Measurements from ENCODE around the gene ZNF593OS. TPM values are rescaled to one million over a fixed set of nuclear protein-coding genes. Genes with fewer than 3 reads are reported as not detected.

ZNF593OS gene
- total and polyA plus RNA-seq, 2 of the 8 experiments (the other 6 are each of a cell fraction or from before 2014, with no cell fraction given), result not detected

DNA sequence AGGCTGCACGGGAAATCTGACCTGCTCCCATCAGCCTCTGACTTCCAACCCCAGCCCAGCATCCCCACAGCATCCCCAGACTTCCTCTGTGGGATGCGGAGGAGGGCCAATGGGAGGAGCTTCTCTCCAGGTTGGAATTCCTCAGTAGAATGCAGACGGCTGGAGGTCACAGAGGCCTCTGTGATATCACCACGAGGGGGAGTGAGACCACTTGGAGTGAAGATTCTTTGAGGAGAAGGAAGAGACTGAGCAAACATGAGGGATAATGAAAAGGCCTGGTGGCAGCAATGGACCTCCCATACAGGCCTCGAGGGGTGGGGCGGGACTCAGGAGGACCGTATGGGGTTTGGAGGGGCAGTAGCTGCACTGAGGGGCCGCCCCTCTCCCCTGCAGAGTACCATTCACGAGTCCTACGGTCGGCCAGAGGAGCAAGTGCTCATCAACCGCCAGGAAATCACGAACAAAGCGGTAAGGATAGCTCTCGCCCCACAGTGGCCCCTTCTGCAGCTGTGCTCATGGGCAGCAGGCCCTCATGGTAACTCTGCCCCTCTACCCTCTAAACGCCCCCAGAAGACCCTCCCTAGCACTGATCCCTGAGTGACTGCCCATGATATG lies 18.8 kb upstream of the ZNF593OS start, which contains the start of gene CATSPER4:
TSS of gene CATSPER4 (plus strand) at position 230 of the 615 bp plus-strand sequence. CDS start at position 256, 26 bp downstream.
- H4K5ac ChIP-seq (ENCODE audit: insufficient read length, low read depth, low read length), result no peak within 1 kb of the TSS
- no peak within 1 kb of the TSS for H3K56ac ChIP-seq (replicated peaks; ENCODE audit: insufficient read length, low read depth, low read length)
- H2AFZ ChIP-seq (ENCODE audit: low read length), result peak within 1 kb of the TSS; percentile 18; the same call in 1 of the 2 replicates
- H2BK12ac ChIP-seq (ENCODE audit: low read depth, low read length), result peak within 1 kb of the TSS; percentile 32; the same call in 1 of the 2 replicates
- no peak within 1 kb of the TSS for H2BK20ac ChIP-seq (ENCODE audit: low read length)
- H3K79me2 ChIP-seq (ENCODE audit: control insufficient read depth in 1 of 2, insufficient read depth in 2 of 2, low read length in 2 of 2), result no peaks in the 10 kb centered on the region
- peaks cover 0 to 7% (median 2%) of the 10 kb centered on the region in 4 experiments; a peak in 3 of 7 replicates for H3K4me1 ChIP-seq (replicated peaks in 1 of 4; ENCODE audit: control insufficient read depth in 3 of 4, insufficient read depth in 4 of 4, low read length in 3 of 4)
- H3K27me3 ChIP-seq (replicated peaks in 1 of 4; ENCODE audit: control insufficient read depth in 3 of 4, extremely low read depth in 1 of 4, insufficient read depth in 3 of 4, low read length in 3 of 4), result no peaks in the 10 kb centered on the region
- no peaks in the 10 kb centered on the region for H4K20me1 ChIP-seq (replicated peaks in 1 of 2; ENCODE audit: control insufficient read depth in 1 of 2, insufficient read depth in 2 of 2, low read length in 2 of 2)
- DNase-seq (ENCODE audit: low read depth in 1 of 2, low spot score in 2 of 2) (peak; percentile 49 to 77), FAIRE-seq (peak; percentile 97)
- H3K27ac ChIP-seq (ENCODE audit: low read depth, low read length), result no peak within 1 kb of the TSS
- peak within 1 kb of the TSS in 1 of 2 experiments; percentile 29; a peak in 3 of 4 replicates for H3K4me2 ChIP-seq (ENCODE audit: insufficient read depth in 1 of 2, low read depth in 2 of 2, low read length in 2 of 2)
- H4K91ac ChIP-seq (replicated peaks; ENCODE audit: insufficient read length, low read length), result peak within 1 kb of the TSS; percentile 67
- H2BK5ac ChIP-seq (ENCODE audit: low read depth, low read length), result 0 out of 2 replicates have a peak within 1 kb of the TSS, but pooled peaks have one; percentile 18
- H3K79me1 ChIP-seq (ENCODE audit: low read depth, low read length), result no peaks in the 10 kb centered on the region
- no peak within 1 kb of the TSS for H2BK120ac ChIP-seq (replicated peaks; ENCODE audit: low read depth, low read length)
- H2AK5ac ChIP-seq (ENCODE audit: low read depth, low read length), result no peak within 1 kb of the TSS
- peak within 1 kb of the TSS in 1 of 4 experiments; percentile 23; a peak in 1 of 8 replicates for H3K4me3 ChIP-seq (ENCODE audit: extremely low read depth in 1 of 4, insufficient read depth in 2 of 4, low read depth in 3 of 4, low read length in 4 of 4)
- 27% methylated on average over 16 of the region's 16 CpGs; no CpG with 5 or more reads in 1 of the 2 experiments for WGBS, 2 experiments (ENCODE audit: extremely low coverage in 1 of 2, insufficient coverage in 1 of 2, insufficient read length in 1 of 2, insufficient replicate concordance in 2 of 2, low coverage in 1 of 2, low lambda C conversion rate in 2 of 2, missing lambda C conversion rate in 1 of 2)
- CTCF ChIA-PET (ENCODE audit: partially characterized antibody), result interaction anchor here (0.6 to 12.6 kb wide), 41 partner anchors 9 to 207 kb away, joined by 3 to 159 read pairs (median 5); partner anchors contain the start of genes C1orf232, CD52, CEP85 and CNKSR1
- H3K14ac ChIP-seq (ENCODE audit: insufficient read length), result no peak within 1 kb of the TSS
- H4K8ac ChIP-seq (ENCODE audit: extremely low read depth, insufficient read depth, low read length), result peak within 1 kb of the TSS; percentile 81
- no peak within 1 kb of the TSS for H2BK15ac ChIP-seq (ENCODE audit: low read length)
- 0 out of 2 replicates have a peak within 1 kb of the TSS, but pooled peaks have one; percentile 9 for H3K18ac ChIP-seq (ENCODE audit: extremely low read depth, low read length)
- H3K9me3 ChIP-seq (ENCODE audit: insufficient read depth in 2 of 2, low read depth in 1 of 2, low read length in 1 of 2), result no peaks in the 10 kb centered on the region
- no peak within 1 kb of the TSS for H3K23ac ChIP-seq (ENCODE audit: insufficient read length)
- H3K23me2 ChIP-seq (ENCODE audit: low read depth, low read length), result no peaks in the 10 kb centered on the region; the same call in 1 of the 2 replicates
- H3K4ac ChIP-seq (replicated peaks; ENCODE audit: insufficient read length, low read depth, low read length), result no peak within 1 kb of the TSS
- POLR2A ChIA-PET (ENCODE audit: partially characterized antibody), result interaction anchor here (0.6 to 3.2 kb wide), 13 partner anchors 8 to 218 kb away, joined by 3 to 22 read pairs (median 4); partner anchors contain the start of genes CEP85, CNKSR1, SH3BGRL3 and ZNF593
- no peak within 1 kb of the TSS for H3K9ac ChIP-seq (replicated peaks in 1 of 4; ENCODE audit: extremely low read depth in 1 of 4, low read depth in 3 of 4, low read length in 3 of 4)
- H3K36me3 ChIP-seq (ENCODE audit: control insufficient read depth in 2 of 4, insufficient read depth in 4 of 4, low read length in 3 of 4), result peaks cover 0 to 10% (median 0%) of the 10 kb centered on the region in 4 experiments; a peak in 2 of 8 replicates
- TF ChIP-seq TEAD4 (IDR thresholded peaks at IDR 0.05; ENCODE audit: low read depth, low read length), result peak; percentile 80
- no peak for TF ChIP-seq BRCA1 (IDR thresholded peaks at IDR 0.05; ENCODE audit: low read depth, low read length)
- TF ChIP-seq BACH1 (IDR thresholded peaks at IDR 0.05; ENCODE audit: low read length), result peak; percentile 24; the same call in 1 of the 2 replicates
- 0 out of 2 replicates have a peak, but pooled peaks have one; percentile 9 for TF ChIP-seq MAX (IDR thresholded peaks at IDR 0.05)
- TF ChIP-seq ASH2L (IDR thresholded peaks at IDR 0.05; ENCODE audit: low read length), result no peak
- 0 out of 3 replicates have a peak, but pooled peaks of 1 of the 2 experiments have one; percentile 16 for TF ChIP-seq POLR2A (IDR thresholded peaks at IDR 0.05; ENCODE audit: control extremely low read depth in 1 of 2, low read depth in 2 of 2, low read length in 2 of 2)
- peak; percentile 34 to 56; a peak in 1 of 4 replicates for TF ChIP-seq HDAC2 (IDR thresholded peaks at IDR 0.05; ENCODE audit: borderline replicate concordance in 1 of 2, low read depth in 2 of 2, low read length in 2 of 2)
- TF ChIP-seq, protein P1, sequence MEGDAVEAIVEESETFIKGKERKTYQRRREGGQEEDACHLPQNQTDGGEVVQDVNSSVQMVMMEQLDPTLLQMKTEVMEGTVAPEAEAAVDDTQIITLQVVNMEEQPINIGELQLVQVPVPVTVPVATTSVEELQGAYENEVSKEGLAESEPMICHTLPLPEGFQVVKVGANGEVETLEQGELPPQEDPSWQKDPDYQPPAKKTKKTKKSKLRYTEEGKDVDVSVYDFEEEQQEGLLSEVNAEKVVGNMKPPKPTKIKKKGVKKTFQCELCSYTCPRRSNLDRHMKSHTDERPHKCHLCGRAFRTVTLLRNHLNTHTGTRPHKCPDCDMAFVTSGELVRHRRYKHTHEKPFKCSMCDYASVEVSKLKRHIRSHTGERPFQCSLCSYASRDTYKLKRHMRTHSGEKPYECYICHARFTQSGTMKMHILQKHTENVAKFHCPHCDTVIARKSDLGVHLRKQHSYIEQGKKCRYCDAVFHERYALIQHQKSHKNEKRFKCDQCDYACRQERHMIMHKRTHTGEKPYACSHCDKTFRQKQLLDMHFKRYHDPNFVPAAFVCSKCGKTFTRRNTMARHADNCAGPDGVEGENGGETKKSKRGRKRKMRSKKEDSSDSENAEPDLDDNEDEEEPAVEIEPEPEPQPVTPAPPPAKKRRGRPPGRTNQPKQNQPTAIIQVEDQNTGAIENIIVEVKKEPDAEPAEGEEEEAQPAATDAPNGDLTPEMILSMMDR (IDR thresholded peaks at IDR 0.05; ENCODE audit: control extremely low read depth in 1 of 3, insufficient read depth in 1 of 3, low read depth in 1 of 3, low read length in 3 of 3), result peak; percentile 46 to 73 (median 64)

Measured in H1 (cell line).